Measurements from ENCODE around the gene PAH. TPM values are rescaled to one million over a fixed set of nuclear protein-coding genes. Genes with fewer than 3 reads are reported as not detected.

The PAH gene
- total and polyA plus RNA-seq, 2 donors from 2014 or later = 8.7 to 193 TPM

- intact Hi-C loops (cut with DNase I) = no loop called here
- peaks cover 0 to 10% (median 7%) of the 10 kb centered on the region in 3 donors for H3K9me3 ChIP-seq (ENCODE audit: control insufficient read depth in 2 of 3, insufficient read depth in 1 of 3, low read length in 3 of 3)
- TF ChIP-seq, protein P1, sequence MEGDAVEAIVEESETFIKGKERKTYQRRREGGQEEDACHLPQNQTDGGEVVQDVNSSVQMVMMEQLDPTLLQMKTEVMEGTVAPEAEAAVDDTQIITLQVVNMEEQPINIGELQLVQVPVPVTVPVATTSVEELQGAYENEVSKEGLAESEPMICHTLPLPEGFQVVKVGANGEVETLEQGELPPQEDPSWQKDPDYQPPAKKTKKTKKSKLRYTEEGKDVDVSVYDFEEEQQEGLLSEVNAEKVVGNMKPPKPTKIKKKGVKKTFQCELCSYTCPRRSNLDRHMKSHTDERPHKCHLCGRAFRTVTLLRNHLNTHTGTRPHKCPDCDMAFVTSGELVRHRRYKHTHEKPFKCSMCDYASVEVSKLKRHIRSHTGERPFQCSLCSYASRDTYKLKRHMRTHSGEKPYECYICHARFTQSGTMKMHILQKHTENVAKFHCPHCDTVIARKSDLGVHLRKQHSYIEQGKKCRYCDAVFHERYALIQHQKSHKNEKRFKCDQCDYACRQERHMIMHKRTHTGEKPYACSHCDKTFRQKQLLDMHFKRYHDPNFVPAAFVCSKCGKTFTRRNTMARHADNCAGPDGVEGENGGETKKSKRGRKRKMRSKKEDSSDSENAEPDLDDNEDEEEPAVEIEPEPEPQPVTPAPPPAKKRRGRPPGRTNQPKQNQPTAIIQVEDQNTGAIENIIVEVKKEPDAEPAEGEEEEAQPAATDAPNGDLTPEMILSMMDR (IDR thresholded peaks at IDR 0.05; ENCODE audit: borderline replicate concordance, extremely low read depth, insufficient read depth) = no peak
- no peak for DNase-seq
- no peak overlapping the region for H3K9ac ChIP-seq (ENCODE audit: low read length in 3 of 3)
- H3K4me3 ChIP-seq (ENCODE audit: low read length in 3 of 3) = no peak overlapping the region
- no peaks in the 10 kb centered on the region for H3K36me3 ChIP-seq (ENCODE audit: control insufficient read depth in 2 of 3, insufficient read depth in 3 of 3, low read length in 3 of 3)
- no peak for FAIRE-seq
- no peak overlapping the region for H3K27ac ChIP-seq (ENCODE audit: low read depth in 2 of 2, low read length in 2 of 2)
- peaks cover 0 to 7% (median 0%) of the 10 kb centered on the region in 3 donors for H3K4me1 ChIP-seq (ENCODE audit: control insufficient read depth in 2 of 3, insufficient read depth in 2 of 3, low read depth in 1 of 3, low read length in 3 of 3)
- peaks cover 76% of the 10 kb centered on the region for H3K27me3 ChIP-seq (ENCODE audit: control insufficient read depth, insufficient read depth, low read length)
Observed at GRCh38 chr12:102962986-102963385, 45.9 kb upstream of the PAH start.

GRCh38 chr12:102962532-102962931 is 45.5 kb upstream of the PAH start:
- DNase-seq = no peak
- TF ChIP-seq, protein P1 (IDR thresholded peaks at IDR 0.05; ENCODE audit: borderline replicate concordance, extremely low read depth, insufficient read depth) = no peak
- H3K4me3 ChIP-seq (ENCODE audit: low read length in 3 of 3) = no peak overlapping the region
- no peak for FAIRE-seq
- H3K36me3 ChIP-seq (ENCODE audit: control insufficient read depth in 2 of 3, insufficient read depth in 3 of 3, low read length in 3 of 3) = no peaks in the 10 kb centered on the region
- H3K9ac ChIP-seq (ENCODE audit: low read length in 3 of 3) = no peak overlapping the region
- H3K27ac ChIP-seq (ENCODE audit: low read depth in 2 of 2, low read length in 2 of 2) = no peak overlapping the region
- peaks cover 76% of the 10 kb centered on the region for H3K27me3 ChIP-seq (ENCODE audit: control insufficient read depth, insufficient read depth, low read length)
- intact Hi-C loops (cut with DNase I) = no loop called here
- peaks cover 0 to 7% (median 0%) of the 10 kb centered on the region in 3 donors for H3K4me1 ChIP-seq (ENCODE audit: control insufficient read depth in 2 of 3, insufficient read depth in 2 of 3, low read depth in 1 of 3, low read length in 3 of 3)
- H3K9me3 ChIP-seq (ENCODE audit: control insufficient read depth in 2 of 3, insufficient read depth in 1 of 3, low read length in 3 of 3) = peaks cover 0 to 10% (median 7%) of the 10 kb centered on the region in 3 donors

DNA sequence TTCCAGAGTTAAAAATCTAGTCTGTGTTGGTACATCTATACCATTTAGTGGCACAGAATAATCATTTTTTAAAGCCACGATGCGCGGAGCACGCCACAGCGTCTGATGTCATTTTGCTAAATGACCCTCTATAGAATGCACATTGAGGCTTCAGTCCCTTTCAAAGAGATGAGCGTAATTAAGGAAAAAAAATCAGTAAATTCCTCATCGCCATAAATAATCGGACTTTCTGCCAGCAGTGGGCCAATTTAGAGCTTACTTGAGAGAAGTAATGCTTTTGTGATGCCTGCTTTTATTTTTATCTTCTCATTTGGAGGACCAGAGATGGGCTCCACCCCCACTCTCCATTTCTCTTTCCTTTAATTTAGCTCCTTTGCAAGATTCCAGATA is 44.4 kb upstream of the PAH start:
- no peak for FAIRE-seq

More for the DNA sequence above, 44.4 kb upstream of the PAH start:
- intact Hi-C loops (cut with DNase I) = no loop called here
- Histone ChIP-seq H3K27me3 (ENCODE audit: control insufficient read depth, insufficient read depth, low read length) (peaks cover 75% of the 10 kb centered on the region), H3K27ac (ENCODE audit: low read depth in 2 of 2, low read length in 2 of 2) (no peak overlapping the region), H3K4me3 (ENCODE audit: low read length in 3 of 3) (no peak overlapping the region), H3K9ac (ENCODE audit: low read length in 3 of 3) (no peak overlapping the region), H3K4me1 (ENCODE audit: control insufficient read depth in 2 of 3, insufficient read depth in 2 of 3, low read depth in 1 of 3, low read length in 3 of 3) (peaks cover 0 to 7% (median 0%) of the 10 kb centered on the region in 3 donors), H3K36me3 (ENCODE audit: control insufficient read depth in 2 of 3, insufficient read depth in 3 of 3, low read length in 3 of 3) (no peaks in the 10 kb centered on the region), H3K9me3 (ENCODE audit: control insufficient read depth in 2 of 3, insufficient read depth in 1 of 3, low read length in 3 of 3) (peaks cover 0 to 10% (median 7%) of the 10 kb centered on the region in 3 donors)
- DNase-seq = no peak
- TF ChIP-seq, protein P1 (IDR thresholded peaks at IDR 0.05; ENCODE audit: borderline replicate concordance, extremely low read depth, insufficient read depth) = no peak
